Mucosa of stomach (tissue), 1 donor: ENCODE results near the gene CAPN7.

Experiments used
- H3K27me3 ChIP-seq: one replicate; pipeline ENCODE4 v1.7.0; 2013; ENCODE audit warnings: mild to moderate bottlenecking, low read length; ENCODE audit not compliant: control insufficient read depth, insufficient read depth
- H3K36me3 ChIP-seq: one replicate; pipeline ENCODE4 v1.7.0; 2013; ENCODE audit warnings: low read length; ENCODE audit not compliant: control insufficient read depth, insufficient read depth
- H3K4me1 ChIP-seq: one replicate; pipeline ENCODE4 v1.7.0; 2013; ENCODE audit warnings: mild to moderate bottlenecking, low read length; ENCODE audit not compliant: control insufficient read depth, insufficient read depth
- H3K4me3 ChIP-seq: one replicate; pipeline ENCODE4 v1.7.0; 2013; ENCODE audit warnings: low read length
- H3K9ac ChIP-seq: one replicate; pipeline ENCODE4 v1.7.0; 2013; ENCODE audit warnings: mild to moderate bottlenecking, low read length, moderate library complexity
- H3K9me3 ChIP-seq: one replicate; pipeline ENCODE4 v1.7.0; 2013; ENCODE audit warnings: mild to moderate bottlenecking, low read length, moderate library complexity; ENCODE audit not compliant: control insufficient read depth
- donor health status: Pancreatic carcinoma.

Gene CAPN7

DNA sequence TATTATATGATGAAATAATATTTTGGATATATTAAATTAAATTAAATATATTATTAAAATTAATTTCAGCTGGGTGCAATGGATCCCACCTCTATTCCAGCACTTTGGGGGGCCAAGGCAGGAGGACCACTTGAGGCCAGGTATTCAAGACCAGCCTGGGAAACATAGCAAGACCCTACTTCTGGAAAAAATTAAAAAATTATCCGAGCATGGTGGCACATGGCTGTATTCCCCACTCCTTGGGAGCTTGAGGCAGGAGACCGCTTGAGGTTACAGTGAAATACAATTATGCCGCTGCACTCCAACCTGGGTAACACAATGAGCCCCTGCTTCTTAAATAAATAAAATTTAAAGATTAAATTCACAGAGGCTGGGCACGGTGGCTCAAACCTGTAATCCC is 65.0 kb downstream of the CAPN7 start:
- Histone ChIP-seq H3K36me3 (no peaks in the 10 kb centered on the region), H3K4me3 (no peak overlapping the region), H3K9me3 (no peaks in the 10 kb centered on the region), H3K4me1 (peaks cover 14% of the 10 kb centered on the region), H3K27me3 (no peaks in the 10 kb centered on the region), H3K9ac (no peak overlapping the region)

DNA sequence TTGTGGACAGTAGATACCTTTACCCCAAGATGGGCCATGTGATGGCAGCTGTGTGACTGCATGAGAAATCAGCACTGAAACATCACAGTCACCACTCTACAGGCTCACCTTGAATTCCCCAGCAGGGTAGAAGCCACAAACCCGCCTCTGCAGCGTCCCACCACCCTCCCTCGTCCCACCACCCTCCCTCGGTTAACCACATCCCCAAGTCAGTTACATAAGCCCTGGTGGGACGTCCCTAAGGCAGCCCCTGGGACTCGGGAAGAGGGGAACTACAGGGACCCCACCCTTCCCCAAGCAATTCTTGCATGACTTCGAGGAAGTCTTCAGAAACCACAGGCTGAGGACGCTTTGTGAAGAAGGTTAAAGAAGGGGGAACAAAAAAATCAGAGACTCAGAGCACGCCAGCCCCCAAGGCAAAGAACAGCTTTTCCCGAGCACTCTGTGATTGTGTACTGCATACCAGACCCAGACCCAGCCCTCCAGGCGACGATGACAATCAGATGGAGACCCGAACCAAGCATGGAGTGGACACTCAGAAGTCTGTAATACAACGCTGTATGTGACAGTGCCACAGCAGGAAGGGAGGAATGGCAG is 65.8 kb downstream of the CAPN7 start:
- H3K9me3 ChIP-seq: no peaks in the 10 kb centered on the region
- H3K4me3 ChIP-seq: no peak overlapping the region
- H3K4me1 ChIP-seq: peaks cover 14% of the 10 kb centered on the region
- H3K9ac ChIP-seq: no peak overlapping the region
- H3K36me3 ChIP-seq: no peaks in the 10 kb centered on the region
- H3K27me3 ChIP-seq: no peaks in the 10 kb centered on the region

DNA sequence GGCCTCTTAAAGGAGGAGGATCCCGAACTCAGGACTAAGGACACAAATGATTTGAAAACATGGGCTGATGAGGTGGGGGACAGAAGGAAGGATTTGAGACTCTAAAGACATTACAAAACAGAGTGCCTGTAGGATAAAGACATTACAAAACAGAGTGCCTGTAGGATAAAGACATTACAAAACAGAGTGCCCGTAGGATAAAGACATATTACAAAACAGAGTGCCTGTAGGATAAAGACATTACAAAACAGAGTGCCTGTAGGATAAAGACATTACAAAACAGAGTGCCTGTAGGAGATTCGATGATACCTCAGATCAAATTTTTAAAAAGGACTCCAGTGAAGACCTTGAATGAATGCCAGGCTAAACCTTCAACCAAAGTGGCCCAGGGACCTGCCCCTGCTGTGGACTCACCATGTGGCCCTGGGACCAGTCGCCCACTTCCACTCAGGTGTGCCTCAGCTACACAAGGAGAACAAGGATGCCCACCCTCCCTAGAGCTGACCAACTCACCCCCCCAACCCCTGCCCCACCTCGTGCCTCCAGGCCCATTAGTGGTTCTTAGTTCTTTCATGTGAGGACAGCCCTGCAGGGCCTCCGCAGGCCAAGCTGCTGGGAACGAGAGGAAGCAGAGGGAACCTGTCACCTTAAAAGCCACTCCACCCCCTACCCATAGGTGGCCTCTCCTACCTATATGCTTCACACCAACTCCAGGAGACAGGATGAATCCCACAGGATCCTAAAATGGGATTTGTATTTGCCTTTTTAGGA is 66.6 kb downstream of the CAPN7 start:
- Histone ChIP-seq H3K9me3 (no peaks in the 10 kb centered on the region), H3K4me3 (no peak overlapping the region), H3K9ac (no peak overlapping the region), H3K36me3 (no peaks in the 10 kb centered on the region), H3K4me1 (peaks cover 14% of the 10 kb centered on the region), H3K27me3 (no peaks in the 10 kb centered on the region)

DNA sequence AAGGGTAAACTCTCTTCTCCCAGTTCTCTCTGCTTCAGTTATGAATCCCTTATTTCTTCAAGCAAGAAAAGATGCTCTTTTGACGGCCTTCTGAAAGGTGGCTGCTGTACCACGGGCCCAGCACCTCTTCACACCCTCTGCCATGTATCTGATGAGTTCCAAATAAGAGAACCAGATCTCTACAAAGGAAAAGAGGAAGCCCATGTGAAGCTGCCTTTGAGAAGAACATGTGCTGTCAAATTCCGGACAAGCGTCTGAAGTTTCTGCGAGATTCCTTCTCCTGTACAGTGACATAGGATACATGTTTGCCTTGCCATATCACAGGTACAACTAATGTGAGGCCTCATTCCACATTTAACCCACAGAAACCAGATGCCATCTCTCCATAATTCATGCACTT is 67.2 kb downstream of the CAPN7 start:
- Histone ChIP-seq H3K4me1 (peaks cover 11% of the 10 kb centered on the region), H3K4me3 (no peak overlapping the region), H3K9me3 (no peaks in the 10 kb centered on the region), H3K27me3 (no peaks in the 10 kb centered on the region), H3K36me3 (no peaks in the 10 kb centered on the region), H3K9ac (no peak overlapping the region)

DNA sequence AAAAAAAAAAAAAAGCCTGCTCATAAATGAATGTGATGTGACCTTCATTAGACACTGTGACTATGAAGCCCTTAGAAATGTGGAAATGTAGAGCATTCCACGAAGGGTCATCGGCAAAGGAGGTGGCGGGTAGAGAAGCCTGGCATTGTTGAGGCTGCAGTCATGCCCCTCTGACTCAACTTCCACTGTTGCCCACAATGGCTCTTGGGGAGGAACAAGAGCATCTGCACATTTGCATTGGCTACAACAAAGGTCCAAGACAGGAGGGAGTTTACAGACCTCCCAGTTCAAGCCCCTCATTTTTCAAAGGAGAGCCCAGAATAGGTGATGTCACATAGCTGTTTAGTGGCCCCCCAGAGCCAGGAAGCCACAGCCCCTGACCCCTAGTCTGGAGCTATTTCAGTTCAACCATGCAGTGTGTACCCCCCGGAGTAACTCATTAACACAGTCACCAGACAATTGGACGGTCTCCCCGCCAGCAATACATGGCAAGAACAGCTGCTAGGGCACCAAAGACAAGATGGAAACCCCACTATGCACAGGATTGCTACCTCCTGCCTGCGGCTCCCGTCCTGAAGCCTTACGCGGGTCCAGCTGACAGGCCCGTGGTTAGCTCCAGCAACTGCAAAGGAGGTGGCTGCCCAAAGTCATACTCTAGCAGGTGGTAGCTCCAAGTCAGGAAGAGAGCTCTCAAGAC is 70.1 kb downstream of the CAPN7 start:
- no peak overlapping the region for H3K4me3 ChIP-seq
- H3K4me1 ChIP-seq: no peaks in the 10 kb centered on the region
- no peak overlapping the region for H3K9ac ChIP-seq
- no peaks in the 10 kb centered on the region for H3K27me3 ChIP-seq
- H3K36me3 ChIP-seq: no peaks in the 10 kb centered on the region
- H3K9me3 ChIP-seq: no peaks in the 10 kb centered on the region

DNA sequence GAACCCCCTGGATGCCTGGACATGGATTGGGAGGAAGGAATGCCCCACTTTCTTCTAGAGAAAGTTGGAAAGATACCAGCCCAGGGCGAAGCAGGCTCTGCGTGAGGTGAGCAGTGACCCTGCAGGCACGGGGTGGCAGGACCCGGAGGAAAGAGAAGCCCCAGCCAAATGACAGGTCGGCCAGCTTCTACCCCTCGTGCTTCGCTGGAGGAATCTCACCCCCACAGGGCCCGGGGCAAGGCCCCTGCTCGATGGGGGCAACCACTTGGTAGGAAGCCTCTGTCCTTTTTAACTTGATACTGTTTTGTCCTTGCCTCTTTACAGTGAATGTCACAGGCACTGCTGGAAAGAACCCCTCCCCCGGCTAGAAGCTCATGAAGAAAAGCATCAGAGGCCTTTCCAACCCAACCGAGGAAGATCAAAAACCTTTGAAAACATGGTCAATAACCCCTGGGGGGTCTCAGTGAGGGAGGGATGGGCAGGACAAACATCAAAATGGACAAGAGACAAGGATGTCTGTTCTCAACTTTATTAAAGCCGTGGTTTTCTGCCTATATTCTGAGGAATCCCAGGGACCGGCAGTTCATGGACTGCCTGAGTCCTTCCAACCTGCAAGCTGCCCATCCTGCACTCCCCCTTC is 71.9 kb downstream of the CAPN7 start:
- Histone ChIP-seq H3K36me3 (no peaks in the 10 kb centered on the region), H3K27me3 (no peaks in the 10 kb centered on the region), H3K9me3 (no peaks in the 10 kb centered on the region), H3K9ac (no peak overlapping the region), H3K4me3 (no peak overlapping the region), H3K4me1 (no peaks in the 10 kb centered on the region)

DNA sequence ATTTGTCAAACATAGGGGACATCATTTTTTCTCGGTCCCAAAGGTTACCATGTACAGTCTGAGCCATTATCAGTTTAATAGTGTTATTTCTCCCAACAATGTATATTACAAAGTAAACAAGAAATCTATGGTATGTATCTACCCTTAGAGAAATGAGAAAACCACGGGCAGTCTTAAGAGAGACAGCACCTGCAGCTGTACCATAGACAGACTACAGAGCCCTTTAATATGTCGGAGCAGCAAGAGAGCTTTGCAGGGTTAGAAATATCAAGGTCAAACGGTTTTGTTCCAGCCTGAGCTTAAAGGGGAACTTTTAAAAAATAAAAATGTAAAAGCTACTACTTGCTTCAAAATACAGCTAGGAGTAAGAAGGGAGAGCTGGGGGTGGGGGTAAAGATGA is 73.2 kb downstream of the CAPN7 start:
- no peak overlapping the region for H3K9ac ChIP-seq
- no peaks in the 10 kb centered on the region for H3K36me3 ChIP-seq
- H3K4me1 ChIP-seq: peaks cover 2% of the 10 kb centered on the region

DNA sequence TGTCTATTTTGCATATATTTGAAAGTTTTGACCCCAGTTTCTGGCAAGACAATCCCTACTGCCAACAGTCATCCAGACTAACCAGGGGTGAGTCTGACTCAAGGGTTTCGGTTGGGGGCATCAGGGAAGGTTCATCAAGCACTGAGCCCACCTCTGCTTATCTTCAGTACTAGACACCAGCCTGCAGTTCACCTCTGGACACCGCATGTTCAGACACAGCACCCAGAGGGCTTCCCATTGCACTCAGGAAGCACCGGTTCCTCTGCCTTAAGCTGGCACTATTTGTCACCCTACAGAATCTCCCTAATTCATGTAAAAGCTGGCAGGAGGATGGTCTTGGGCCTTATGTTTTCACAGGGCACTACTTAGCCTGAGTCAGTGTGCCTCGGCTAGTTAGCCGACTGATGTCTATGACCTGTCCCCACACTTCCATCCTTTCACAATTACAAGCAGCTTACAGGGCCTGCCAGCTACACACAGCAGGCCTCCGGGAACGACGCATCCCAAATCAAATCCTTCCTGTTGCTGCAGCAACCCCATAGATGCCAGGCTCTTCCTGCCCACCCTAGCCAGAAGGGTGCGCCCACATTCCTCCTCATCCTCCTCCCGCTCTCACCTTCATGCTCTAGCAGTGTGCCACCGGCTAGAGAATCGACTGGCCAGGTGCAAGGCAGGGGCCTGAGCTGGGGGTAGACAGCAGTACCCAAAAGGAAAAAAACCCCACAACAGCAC is 73.8 kb downstream of the CAPN7 start:
- Histone ChIP-seq H3K27me3 (no peaks in the 10 kb centered on the region), H3K36me3 (no peaks in the 10 kb centered on the region), H3K4me3 (no peak overlapping the region), H3K9ac (no peak overlapping the region), H3K4me1 (peaks cover 8% of the 10 kb centered on the region), H3K9me3 (no peaks in the 10 kb centered on the region)

More for the DNA sequence above, 73.2 kb downstream of the CAPN7 start:
- H3K27me3 ChIP-seq: no peaks in the 10 kb centered on the region
- H3K9me3 ChIP-seq: no peaks in the 10 kb centered on the region
- H3K4me3 ChIP-seq: no peak overlapping the region

DNA sequence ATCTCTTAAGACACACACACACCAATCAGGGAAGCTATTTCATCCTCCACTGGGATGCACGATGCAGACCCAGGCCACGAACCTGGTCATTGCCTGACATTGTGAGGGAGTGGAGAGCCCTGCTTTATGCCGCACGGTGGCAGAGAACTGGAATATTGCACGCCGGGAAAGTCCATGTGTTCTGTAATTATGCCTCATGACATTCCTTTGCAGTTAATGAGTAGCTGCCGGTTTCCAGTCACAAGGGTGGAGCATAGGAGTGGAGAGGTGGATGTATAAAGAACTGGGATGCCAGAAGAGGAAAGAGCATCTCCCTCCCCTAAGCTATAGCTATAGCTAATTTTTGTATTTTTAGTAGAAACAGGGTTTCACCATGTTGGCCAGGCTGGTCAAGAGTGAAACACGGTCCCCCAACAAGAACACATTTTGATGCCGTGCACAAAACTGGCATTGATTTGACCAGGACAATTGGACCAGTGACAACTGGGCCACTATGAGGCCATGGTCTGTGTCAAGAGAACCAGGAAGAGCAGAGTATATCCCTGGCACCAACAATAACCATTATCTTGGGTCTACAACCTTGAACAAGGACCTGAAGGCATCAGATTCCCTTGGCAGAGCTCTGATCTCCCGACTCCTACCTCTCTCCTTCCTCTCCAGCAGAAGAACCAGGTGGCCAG is 74.9 kb downstream of the CAPN7 start:
- H3K4me1 ChIP-seq: peaks cover 9% of the 10 kb centered on the region
- H3K36me3 ChIP-seq: no peaks in the 10 kb centered on the region
- H3K9me3 ChIP-seq: no peaks in the 10 kb centered on the region
- H3K27me3 ChIP-seq: no peaks in the 10 kb centered on the region
- H3K4me3 ChIP-seq: no peak overlapping the region
- no peak overlapping the region for H3K9ac ChIP-seq

DNA sequence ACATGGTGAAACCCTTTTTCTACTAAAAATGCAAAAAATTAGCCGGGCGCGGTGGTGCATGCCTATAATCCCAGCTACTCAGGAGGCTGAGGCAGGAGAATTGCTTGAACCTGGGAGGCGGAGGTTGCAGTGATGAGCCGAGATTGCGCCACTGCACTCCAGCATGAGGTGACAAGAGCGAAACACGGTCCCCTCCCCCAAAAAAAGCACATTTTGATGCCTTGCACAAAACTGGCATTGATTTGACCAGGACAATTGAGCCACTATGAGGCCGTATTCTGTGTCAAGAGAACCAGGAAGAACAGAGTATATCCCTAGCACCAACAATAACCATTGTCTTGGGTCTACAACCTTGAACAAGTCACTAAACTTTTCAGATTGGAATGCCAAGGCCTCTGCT is 75.8 kb downstream of the CAPN7 start:
- H3K4me1 ChIP-seq: peaks cover 9% of the 10 kb centered on the region
- H3K4me3 ChIP-seq: no peak overlapping the region

DNA sequence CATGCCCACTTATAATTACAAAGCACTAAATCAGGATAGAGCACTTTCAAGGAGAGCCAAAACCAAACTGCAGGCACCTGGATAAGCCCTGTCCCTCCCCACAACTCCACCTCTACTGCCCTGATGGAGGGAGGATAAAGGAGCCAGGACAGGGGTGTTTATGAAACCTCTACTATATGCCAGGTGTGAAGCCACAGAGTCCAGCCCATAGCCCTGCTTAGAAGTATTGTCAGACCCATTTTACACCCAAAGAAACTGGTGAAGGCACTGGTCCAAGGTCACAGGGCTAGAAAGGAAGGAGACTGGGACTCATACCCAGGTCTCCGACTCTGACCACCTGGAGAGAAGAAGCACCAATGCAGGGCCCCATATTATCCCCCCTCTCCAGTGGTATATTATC is 77.7 kb downstream of the CAPN7 start:
- Histone ChIP-seq H3K36me3 (no peaks in the 10 kb centered on the region), H3K9me3 (no peaks in the 10 kb centered on the region), H3K9ac (no peak overlapping the region), H3K27me3 (no peaks in the 10 kb centered on the region), H3K4me1 (peaks cover 9% of the 10 kb centered on the region), H3K4me3 (no peak overlapping the region)

More for the DNA sequence above, 75.8 kb downstream of the CAPN7 start:
- H3K9ac ChIP-seq: no peak overlapping the region
- H3K36me3 ChIP-seq: no peaks in the 10 kb centered on the region
- H3K9me3 ChIP-seq: no peaks in the 10 kb centered on the region
- H3K27me3 ChIP-seq: no peaks in the 10 kb centered on the region
